ENCODE results near the gene NFATC2.
"Not testable (repeated sequence)": the region's sequence is repeated elsewhere in the genome, so short reads cannot be mapped to it uniquely, and the experiment has no call there.

NFATC2 gene

GRCh38 chr20:51346686-51347485 lies 195.6 kb downstream of the NFATC2 start:
- DNase-seq: no peak

- no peak for DNase-seq
These were observed 196.9 kb downstream of the NFATC2 start for GRCh38 chr20:51345601-51346101.

GRCh38 chr20:51343802-51344201 lies 198.7 kb downstream of the NFATC2 start:
- DNase-seq: not testable (repeated sequence)

- DNase-seq: no peak
These were observed 199.8 kb downstream of the NFATC2 start for GRCh38 chr20:51342510-51343236.

- DNase-seq: no peak
These were observed 200.9 kb downstream of the NFATC2 start for GRCh38 chr20:51341581-51341980.

- DNase-seq: no peak
These were observed 202.1 kb downstream of the NFATC2 start for GRCh38 chr20:51340451-51340840.

- no peak for DNase-seq
These were observed 202.6 kb downstream of the NFATC2 start for GRCh38 chr20:51339721-51340450.

GRCh38 chr20:51338692-51339440 lies 203.7 kb downstream of the NFATC2 start:
- no peak for DNase-seq

- DNase-seq: no peak
These were observed 205.3 kb downstream of the NFATC2 start for GRCh38 chr20:51337126-51337805.
